Thymus (tissue), 11 donors: ENCODE measurements around the gene PRSS12. TPM values are rescaled to one million over a fixed set of nuclear protein-coding genes. Genes with fewer than 3 reads are reported as not detected.
"Not testable (repeated sequence)": the region's sequence is repeated elsewhere in the genome, so short reads cannot be mapped to it uniquely, and the experiment has no call there.

Source experiments
- DNase-seq, 9 donors: peaks; one replicate each; pipeline ENCODE4 v3.0.0-alpha.2; 2013; ENCODE audit warnings: low spot score in 9 of 9, low read depth in 6 of 9, missing footprints in 1 of 9
- H3K27ac ChIP-seq, 2 donors: one replicate each; pipeline ENCODE4 v1.5.1; 2013; ENCODE audit warnings: control low read depth in 1 of 2, low read depth in 1 of 2, low read length in 1 of 2, mild to moderate bottlenecking in 1 of 2, moderate library complexity in 1 of 2
- H3K27me3 ChIP-seq, 2 donors: one replicate each; pipeline ENCODE4 v1.5.1; 2013; ENCODE audit warnings: low read length in 1 of 2; ENCODE audit not compliant: control insufficient read depth in 2 of 2, insufficient read depth in 1 of 2
- H3K36me3 ChIP-seq, 2 donors: one replicate each; pipeline ENCODE4 v1.5.1; 2013; ENCODE audit warnings: low read length in 1 of 2, mild to moderate bottlenecking in 1 of 2, moderate library complexity in 1 of 2; ENCODE audit not compliant: control insufficient read depth in 2 of 2, insufficient read depth in 2 of 2
- H3K4me1 ChIP-seq, 2 donors: one replicate each; pipeline ENCODE4 v1.5.1; 2013; ENCODE audit warnings: low read length in 2 of 2; ENCODE audit not compliant: control insufficient read depth in 2 of 2, insufficient read depth in 2 of 2
- H3K4me3 ChIP-seq, 2 donors: one replicate each; pipeline ENCODE4 v1.5.1; 2013; ENCODE audit warnings: low read length in 2 of 2, control low read depth in 1 of 2, mild to moderate bottlenecking in 1 of 2
- H3K9me3 ChIP-seq, 2 donors: one replicate each; pipeline ENCODE4 v1.5.1; 2013; ENCODE audit warnings: low read length in 1 of 2, mild to moderate bottlenecking in 1 of 2; ENCODE audit not compliant: control insufficient read depth in 2 of 2, insufficient read depth in 1 of 2
- WGBS: extraction: QIAGEN DNeasy Blood & Tissue Kit; methylation state at CpG from one replicate; pipeline ENCODE4 v1.1.7; 2013; 5-methylcytosine and 5-hydroxymethylcytosine counted together
- polyA plus RNA-seq: library from polyadenylated mRNA; stranded (reverse); fragments of 200-250 nt; gene quantifications from one replicate; pipeline ENCODE4 v1.2.3, GENCODE V29; 2013
- total RNA-seq: library from RNA; stranded (reverse); fragments of 120-200 nt; gene quantifications from one replicate; pipeline ENCODE4 v1.2.4, GENCODE V29; 2013
- donor health status: healthy.

Gene PRSS12
- total and polyA plus RNA-seq, 2 donors = 1.5 to 3.3 TPM

- no peak overlapping the region for H3K4me3 ChIP-seq
- no peaks in the 10 kb centered on the region for H3K9me3 ChIP-seq
- H3K27me3 ChIP-seq = no peaks in the 10 kb centered on the region
- H3K27ac ChIP-seq = no peak overlapping the region
- no peaks in the 10 kb centered on the region for H3K4me1 ChIP-seq
- no peaks in the 10 kb centered on the region for H3K36me3 ChIP-seq
- DNase-seq = no peak
- 95% methylated on average over 2 of the region's 2 CpGs for WGBS
These were observed 35.1 kb downstream of the PRSS12 start for GRCh38 chr4:118317691-118318090.

GRCh38 chr4:118314221-118314620 is 38.6 kb downstream of the PRSS12 start:
- DNase-seq = no peak
- Histone ChIP-seq H3K27me3 (no peaks in the 10 kb centered on the region), H3K4me3 (no peak overlapping the region), H3K9me3 (no peaks in the 10 kb centered on the region), H3K27ac (no peak overlapping the region), H3K36me3 (no peaks in the 10 kb centered on the region), H3K4me1 (no peaks in the 10 kb centered on the region)
- WGBS = 94% methylated on average over 2 of the region's 2 CpGs

GRCh38 chr4:118313098-118313497 is 39.7 kb downstream of the PRSS12 start:
- H3K36me3 ChIP-seq = no peaks in the 10 kb centered on the region
- H3K27ac ChIP-seq = no peak overlapping the region
- 85% methylated on average over 6 of the region's 6 CpGs for WGBS
- DNase-seq = peak in 1 of 9 donors; percentile 5
- H3K9me3 ChIP-seq = no peaks in the 10 kb centered on the region
- no peaks in the 10 kb centered on the region for H3K27me3 ChIP-seq
- no peak overlapping the region for H3K4me3 ChIP-seq
- no peaks in the 10 kb centered on the region for H3K4me1 ChIP-seq

- Histone ChIP-seq H3K9me3 (no peaks in the 10 kb centered on the region), H3K27ac (no peak overlapping the region), H3K4me1 (no peaks in the 10 kb centered on the region), H3K4me3 (no peak overlapping the region), H3K27me3 (no peaks in the 10 kb centered on the region), H3K36me3 (no peaks in the 10 kb centered on the region)
- 82% methylated on average over 4 of the region's 4 CpGs for WGBS
- no peak for DNase-seq
These were observed 44.3 kb downstream of the PRSS12 start for GRCh38 chr4:118308306-118309030.

GRCh38 chr4:118307643-118308042 is 45.2 kb downstream of the PRSS12 start:
- Histone ChIP-seq H3K27me3 (no peaks in the 10 kb centered on the region), H3K4me3 (no peak overlapping the region), H3K9me3 (no peaks in the 10 kb centered on the region), H3K27ac (no peak overlapping the region), H3K4me1 (no peaks in the 10 kb centered on the region), H3K36me3 (no peaks in the 10 kb centered on the region)
- WGBS = 90% methylated on average over 2 of the region's 2 CpGs
- no peak for DNase-seq

GRCh38 chr4:118299619-118300018 is 53.2 kb downstream of the PRSS12 start:
- not testable (repeated sequence) for H3K27ac ChIP-seq, H3K36me3 ChIP-seq, H3K4me1 ChIP-seq, H3K27me3 ChIP-seq, H3K9me3 ChIP-seq, DNase-seq, H3K4me3 ChIP-seq
- 97% methylated on average over 6 of the region's 6 CpGs for WGBS

- no peak overlapping the region for H3K4me3 ChIP-seq
- no peak for DNase-seq
- WGBS = 99% methylated on average over 1 of the region's 1 CpG
- H3K27me3 ChIP-seq = no peaks in the 10 kb centered on the region
- H3K36me3 ChIP-seq = no peaks in the 10 kb centered on the region
- no peak overlapping the region for H3K27ac ChIP-seq
- H3K4me1 ChIP-seq = no peaks in the 10 kb centered on the region
- H3K9me3 ChIP-seq = no peaks in the 10 kb centered on the region
These were observed 56.1 kb downstream of the PRSS12 start for GRCh38 chr4:118296729-118297128.

- Histone ChIP-seq H3K27ac (no peak overlapping the region), H3K4me1 (no peaks in the 10 kb centered on the region), H3K36me3 (no peaks in the 10 kb centered on the region), H3K9me3 (no peaks in the 10 kb centered on the region), H3K4me3 (no peak overlapping the region), H3K27me3 (no peaks in the 10 kb centered on the region)
- no peak for DNase-seq
- 92% methylated on average over 2 of the region's 2 CpGs for WGBS
These were observed 61.9 kb downstream of the PRSS12 start for GRCh38 chr4:118290951-118291350.

- H3K27ac ChIP-seq = no peak overlapping the region
- H3K4me1 ChIP-seq = no peaks in the 10 kb centered on the region
- no peaks in the 10 kb centered on the region for H3K36me3 ChIP-seq
- no peaks in the 10 kb centered on the region for H3K27me3 ChIP-seq
- no peaks in the 10 kb centered on the region for H3K9me3 ChIP-seq
- 93% methylated on average over 1 of the region's 1 CpG for WGBS
- DNase-seq = no peak
- H3K4me3 ChIP-seq = no peak overlapping the region
These were observed 63.0 kb downstream of the PRSS12 start for GRCh38 chr4:118289794-118290193.
